Brain microvascular endothelial cell (primary cell): ENCODE data around the gene PDE4D.

ENCODE experiments used
- DNase-seq: peaks from one replicate; pipeline ENCODE4 v3.0.0-alpha.2; 2020
- H3K27ac ChIP-seq: fragments of 250-450 bp; sonication (Bioruptor Pico); 2 replicates; pipeline ENCODE4 v1.5.1; 2020; ENCODE audit warnings: mild to moderate bottlenecking, moderate library complexity
- H3K27me3 ChIP-seq: fragments of 250-450 bp; sonication (Bioruptor Pico); replicated peaks from 2 replicates; pipeline ENCODE4 v1.5.1; 2020; ENCODE audit warnings: mild to moderate bottlenecking
- H3K36me3 ChIP-seq: fragments of 250-450 bp; sonication (Bioruptor Pico); replicated peaks from 2 replicates; pipeline ENCODE4 v1.5.1; 2020; ENCODE audit warnings: mild to moderate bottlenecking
- H3K4me3 ChIP-seq: 2 replicates; pipeline ENCODE4 v1.5.1; 2011; ENCODE audit warnings: low read depth, mild to moderate bottlenecking, control low read depth, low read length, moderate library complexity
- CTCF ChIP-seq: IDR thresholded peaks from 2 replicates; pipeline ENCODE4 v1.5.1; 2011; ENCODE audit warnings: low read depth, mild to moderate bottlenecking, moderate library complexity, low read length, control low read depth, inconsistent platforms; ENCODE audit errors: missing control alignments
- in situ Hi-C: cut with HindIII; loops from 2 replicates; pipeline ENCODE4 v1.10.0; 2017; ENCODE audit warnings: low sequenced_read_pairs, low pct_ligation_motif_present

The PDE4D gene

GRCh38 chr5:59798862-59799667, 94.5 kb downstream of the PDE4D start:
- Histone ChIP-seq H3K27ac (no peak overlapping the region), H3K4me3 (no peak overlapping the region), H3K27me3 (no peaks in the 10 kb centered on the region), H3K36me3 (no peaks in the 10 kb centered on the region)
- DNase-seq: no peak
- no peak for TF ChIP-seq CTCF
- in situ Hi-C loops: no loop called here

GRCh38 chr5:59795141-59795540, 98.4 kb downstream of the PDE4D start:
- H3K36me3 ChIP-seq: no peaks in the 10 kb centered on the region
- no peak for DNase-seq
- no peaks in the 10 kb centered on the region for H3K27me3 ChIP-seq
- TF ChIP-seq CTCF: no peak
- H3K27ac ChIP-seq: no peak overlapping the region
- in situ Hi-C loops: no loop called here
- no peak overlapping the region for H3K4me3 ChIP-seq

GRCh38 chr5:59792983-59793585, 100.4 kb downstream of the PDE4D start:
- no peaks in the 10 kb centered on the region for H3K27me3 ChIP-seq
- in situ Hi-C loops: no loop called here
- no peak for TF ChIP-seq CTCF
- H3K36me3 ChIP-seq: no peaks in the 10 kb centered on the region
- H3K4me3 ChIP-seq: no peak overlapping the region
- peak; percentile 96 for DNase-seq
- H3K27ac ChIP-seq: peak overlapping the region; percentile 56

GRCh38 chr5:59791617-59792016, 101.9 kb downstream of the PDE4D start:
- in situ Hi-C loops: no loop called here
- no peak for DNase-seq
- H3K27ac ChIP-seq: no peak overlapping the region
- TF ChIP-seq CTCF: no peak
- no peaks in the 10 kb centered on the region for H3K27me3 ChIP-seq
- H3K4me3 ChIP-seq: no peak overlapping the region
- H3K36me3 ChIP-seq: no peaks in the 10 kb centered on the region

GRCh38 chr5:59790776-59791475, 102.6 kb downstream of the PDE4D start:
- no peak for TF ChIP-seq CTCF
- Histone ChIP-seq H3K36me3 (no peaks in the 10 kb centered on the region), H3K4me3 (no peak overlapping the region), H3K27ac (peak overlapping the region; percentile 13), H3K27me3 (no peaks in the 10 kb centered on the region)
- in situ Hi-C loops: no loop called here
- DNase-seq: no peak
